Right forelimb (tissue), 1 donor: ENCODE results near the gene CNDP2.
"Not testable (repeated sequence)": the region's sequence is repeated elsewhere in the genome, so short reads cannot be mapped to it uniquely, and the experiment has no call there.

Experiments used
- DNase-seq: peaks from one replicate; pipeline ENCODE4 v3.0.0-alpha.2; 2018

The CNDP2 gene

DNA sequence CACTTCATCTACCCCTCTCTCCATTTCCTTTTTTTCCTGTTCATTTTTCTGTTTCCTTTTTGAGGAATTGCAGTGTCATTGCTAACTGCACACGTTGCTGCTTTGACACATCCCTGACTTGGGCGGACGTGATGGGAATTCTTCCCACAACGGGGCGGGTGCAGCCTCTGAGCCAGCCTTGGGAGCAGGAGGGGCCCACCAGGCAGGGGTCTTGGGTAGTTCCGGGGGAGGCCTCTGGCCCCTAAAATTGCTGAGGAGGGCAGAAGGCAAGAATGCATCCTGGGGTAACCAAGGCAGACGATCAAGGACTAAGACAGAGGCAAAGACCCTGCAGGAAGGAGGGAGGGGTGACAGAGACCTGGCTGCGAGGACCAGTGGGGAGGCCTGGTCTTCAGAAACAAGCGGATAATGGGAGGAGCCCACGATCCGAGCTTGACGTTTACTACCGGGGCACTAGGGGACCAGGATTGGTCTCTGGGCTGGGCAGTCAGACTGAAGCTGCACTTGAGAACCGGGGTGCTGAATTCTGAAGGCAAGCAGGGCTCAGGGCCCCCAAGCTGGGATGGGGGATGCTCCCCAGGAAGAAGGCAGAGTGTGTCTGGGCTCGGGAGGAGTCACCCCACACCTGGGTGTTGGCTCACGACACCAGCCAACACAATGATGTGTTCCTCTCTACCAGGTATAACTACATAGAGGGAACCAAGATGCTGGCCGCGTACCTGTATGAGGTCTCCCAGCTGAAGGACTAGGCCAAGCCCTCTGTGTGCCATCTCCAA lies 23.3 kb downstream of the CNDP2 start:
- no peak for DNase-seq

DNA sequence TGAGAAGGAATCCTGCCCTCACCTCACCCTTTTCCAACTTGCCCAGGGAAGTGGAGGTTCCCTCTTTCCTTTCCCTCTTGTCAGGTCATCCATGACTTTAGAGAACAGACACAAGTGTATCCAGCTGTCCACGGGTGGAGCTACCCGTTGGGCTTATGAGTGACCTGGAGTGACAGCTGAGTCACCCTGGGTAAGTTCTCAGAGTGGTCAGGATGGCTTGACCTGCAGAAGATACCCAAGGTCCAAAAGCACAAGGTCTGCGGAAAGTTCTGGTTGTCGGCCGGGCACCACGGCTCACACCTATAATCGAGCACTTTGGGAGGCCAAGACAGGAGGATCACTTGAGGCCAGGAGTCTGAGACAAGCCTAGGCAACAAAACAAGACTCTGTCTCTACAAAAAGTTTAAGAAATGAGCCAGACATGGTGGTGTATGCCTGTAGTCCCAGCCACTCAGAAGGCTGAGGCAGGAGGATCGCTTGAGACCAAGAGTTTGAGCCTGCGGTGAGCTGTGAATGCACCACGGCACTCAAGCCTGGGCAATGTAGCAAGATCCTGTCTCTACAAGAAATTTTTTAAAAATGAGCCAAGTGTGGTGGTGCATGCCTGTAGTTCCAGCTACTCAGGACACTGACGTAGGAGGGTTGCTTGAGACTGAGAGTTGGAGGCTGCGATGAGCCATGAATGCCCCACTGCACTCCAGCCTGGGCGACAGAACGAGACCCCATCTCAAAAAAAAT lies 24.1 kb downstream of the CNDP2 start:
- no peak for DNase-seq

DNA sequence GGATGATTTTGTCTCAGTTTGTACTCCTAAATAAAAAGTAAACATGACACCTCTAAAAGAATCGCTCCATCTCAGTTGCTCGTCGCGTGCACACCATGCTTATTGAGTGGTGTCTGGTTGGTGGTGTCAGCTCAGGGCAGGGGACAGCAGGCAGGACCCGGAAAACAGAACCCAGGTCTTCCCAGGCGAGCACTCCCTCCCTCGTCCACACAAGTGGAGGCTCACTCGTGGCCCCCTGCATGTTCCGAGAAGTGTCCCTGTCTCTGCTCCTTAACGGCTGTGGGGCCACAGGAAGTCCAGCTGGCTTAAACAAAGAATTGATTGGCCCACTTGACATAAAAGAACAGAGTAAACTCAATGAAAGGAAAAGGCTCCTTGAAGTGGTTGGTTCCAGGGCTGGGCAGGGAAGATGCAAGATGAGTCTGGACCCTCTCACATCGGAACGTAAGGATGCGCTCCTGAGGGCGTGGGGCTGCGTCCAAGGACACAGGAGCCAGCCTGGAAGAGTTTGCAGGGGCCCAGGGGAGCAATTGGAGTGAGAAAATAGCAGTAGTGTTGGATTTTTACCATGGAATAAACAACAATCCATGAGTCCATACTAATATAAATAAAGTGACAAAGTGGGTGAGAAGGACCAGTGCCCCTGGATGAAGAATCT lies 25.0 kb downstream of the CNDP2 start:
- DNase-seq: no peak

DNA sequence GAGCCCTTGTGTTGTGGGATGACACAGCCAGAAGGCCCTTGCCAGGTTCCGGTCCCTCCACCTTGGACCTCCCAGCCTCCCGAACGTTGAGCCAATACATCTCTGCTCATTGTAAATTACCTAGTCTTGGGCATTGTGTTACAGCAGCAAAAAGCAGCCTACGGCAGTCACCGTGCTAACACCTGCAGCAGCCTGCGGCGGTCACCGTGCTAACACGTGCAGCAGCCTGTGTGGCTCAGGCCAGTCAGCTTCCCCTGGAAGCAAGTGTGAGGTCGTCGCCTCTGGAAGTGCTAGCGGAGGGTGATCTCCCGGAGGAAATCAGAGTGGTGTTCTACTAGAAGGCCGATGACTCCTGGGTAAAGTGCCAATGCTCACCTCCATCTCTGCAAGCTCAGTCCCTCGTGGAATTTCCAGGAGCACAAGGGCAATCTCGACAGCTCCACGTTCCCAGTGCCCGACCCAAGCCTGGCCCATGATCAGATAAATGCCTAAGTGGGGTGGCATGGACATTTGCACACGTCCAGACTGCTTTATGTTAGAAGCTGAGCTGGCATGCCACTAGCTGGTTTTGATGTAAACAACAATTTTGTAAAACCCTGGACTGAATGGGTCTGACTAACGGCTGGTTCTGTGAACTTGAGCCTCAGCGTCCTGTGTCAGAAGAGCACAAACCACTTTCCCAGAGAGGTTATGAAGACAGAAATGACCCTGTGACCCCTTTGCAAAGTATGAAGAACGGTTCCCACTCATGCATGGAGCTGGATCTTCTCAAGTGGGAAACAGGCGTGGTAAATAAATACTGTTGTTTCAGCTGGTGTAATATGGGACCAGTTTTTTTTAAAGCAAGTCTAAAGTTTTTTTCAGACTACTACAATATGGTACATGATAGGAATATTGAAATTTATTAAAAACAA lies 26.7 kb downstream of the CNDP2 start:
- DNase-seq: no peak

DNA sequence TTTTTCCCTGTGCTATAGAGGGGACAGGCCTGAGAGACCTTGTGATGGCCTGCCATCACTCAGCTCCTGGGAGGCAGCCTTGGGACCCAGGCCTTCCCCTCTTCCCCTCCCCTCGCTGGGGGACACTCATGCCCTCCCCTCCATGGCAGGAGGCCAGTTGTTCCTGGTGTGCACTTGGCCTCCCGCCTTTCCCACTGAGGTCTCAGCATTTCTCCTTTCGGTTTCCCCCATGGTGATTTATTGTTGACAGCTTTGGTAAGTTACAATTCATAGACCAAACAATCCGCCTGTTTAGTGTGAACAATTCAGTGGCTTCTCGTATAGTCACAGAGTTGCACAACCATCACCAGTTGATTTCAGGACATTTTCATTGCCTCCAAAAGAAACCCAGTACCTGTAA lies 27.9 kb downstream of the CNDP2 start:
- no peak for DNase-seq

GRCh38 chr18:74524915-74525314 lies 28.8 kb downstream of the CNDP2 start:
- DNase-seq: not testable (repeated sequence)

DNA sequence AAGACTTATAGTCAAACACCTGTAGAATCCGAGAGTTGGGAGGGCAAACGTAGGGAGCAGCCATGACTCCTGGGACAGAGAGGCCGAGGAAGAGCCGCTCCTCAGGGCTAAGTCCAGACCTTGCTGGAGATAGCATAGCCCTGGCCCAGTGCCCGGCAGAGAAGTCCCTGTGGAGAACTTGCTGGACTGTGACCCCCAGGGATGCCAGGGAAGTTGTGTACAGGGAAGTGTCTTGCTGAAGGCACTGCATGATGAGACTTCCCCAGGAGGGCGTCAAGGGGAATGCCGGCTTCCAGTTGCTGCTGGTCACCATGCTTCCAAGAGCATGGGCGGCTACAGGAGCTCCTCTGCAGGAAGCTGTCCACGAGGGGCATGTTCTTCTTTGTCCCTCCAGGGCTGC lies 29.6 kb downstream of the CNDP2 start:
- no peak for DNase-seq

GRCh38 chr18:74526488-74526887 lies 30.3 kb downstream of the CNDP2 start:
- no peak for DNase-seq

DNA sequence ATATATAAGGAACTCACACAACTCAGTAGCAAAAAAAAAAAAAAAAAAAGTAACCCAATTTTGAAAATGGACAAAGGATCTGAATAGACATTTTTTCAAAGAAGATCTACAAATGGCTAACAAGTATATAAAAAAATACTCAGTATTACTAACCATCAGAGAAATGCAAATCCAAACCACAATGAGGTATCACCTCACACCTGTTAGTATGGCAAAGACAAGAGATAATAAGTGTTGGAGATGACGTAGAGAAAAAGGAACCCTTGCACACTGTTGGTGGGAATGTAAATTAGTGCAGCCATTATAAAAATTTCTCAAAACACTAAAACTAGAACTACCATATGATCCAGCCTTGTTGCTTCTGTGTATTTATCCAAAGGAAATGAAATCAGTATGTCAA lies 32.3 kb downstream of the CNDP2 start:
- DNase-seq: no peak

GRCh38 chr18:74528913-74529312 lies 32.8 kb downstream of the CNDP2 start:
- no peak for DNase-seq

GRCh38 chr18:74529378-74529777 lies 33.2 kb downstream of the CNDP2 start:
- DNase-seq: no peak

DNA sequence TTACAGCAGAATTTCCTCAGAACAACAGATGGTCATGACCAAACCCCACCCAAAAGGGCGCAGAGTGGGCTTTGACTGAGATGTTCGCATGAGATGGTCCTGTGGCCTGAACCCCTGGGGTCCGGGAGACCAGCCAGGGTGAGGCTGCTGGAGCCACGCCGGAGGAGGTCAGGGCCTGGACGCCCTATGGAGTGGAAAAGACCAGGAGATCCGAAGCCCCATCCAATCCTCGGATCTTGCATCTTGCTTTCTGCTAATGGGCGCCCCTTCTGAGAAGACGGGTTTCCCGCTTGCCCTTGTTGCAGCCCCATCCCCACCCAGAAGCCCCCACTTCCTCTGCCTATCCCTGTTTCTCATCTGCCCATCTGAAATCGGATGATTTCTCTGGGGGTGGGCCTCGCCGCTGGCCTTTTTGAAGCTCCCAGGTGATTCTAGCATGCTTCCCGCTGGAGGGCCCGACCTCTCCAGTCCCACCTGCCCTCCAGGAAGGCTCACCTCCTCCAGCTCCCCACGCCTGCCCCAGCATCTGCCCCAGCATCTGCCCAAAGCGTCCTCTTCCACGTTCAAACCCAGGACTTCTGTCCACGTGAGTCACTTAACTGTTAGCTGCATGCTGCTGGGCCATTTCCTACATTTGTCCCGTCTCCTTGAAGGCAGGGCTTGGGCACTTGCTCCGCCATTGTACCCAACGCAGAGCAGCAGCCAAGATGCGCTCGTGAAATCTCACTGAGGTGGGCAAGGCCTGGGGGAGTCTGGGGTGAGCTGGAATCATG lies 33.8 kb downstream of the CNDP2 start:
- DNase-seq: no peak

DNA sequence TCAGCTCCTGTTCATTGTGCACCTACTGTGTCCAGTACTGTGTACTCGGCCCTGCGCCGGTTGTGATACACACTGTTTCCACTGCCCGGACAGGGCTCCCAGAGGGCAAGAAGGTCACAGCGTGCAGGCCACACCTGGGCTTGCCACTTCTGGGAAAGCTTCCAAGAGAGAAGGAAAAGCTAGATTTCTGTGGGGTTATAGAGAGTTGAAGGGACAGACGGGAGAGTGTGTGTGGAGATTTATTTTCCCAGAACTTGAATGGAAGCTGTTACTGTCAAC lies 34.4 kb downstream of the CNDP2 start:
- DNase-seq: no peak

DNA sequence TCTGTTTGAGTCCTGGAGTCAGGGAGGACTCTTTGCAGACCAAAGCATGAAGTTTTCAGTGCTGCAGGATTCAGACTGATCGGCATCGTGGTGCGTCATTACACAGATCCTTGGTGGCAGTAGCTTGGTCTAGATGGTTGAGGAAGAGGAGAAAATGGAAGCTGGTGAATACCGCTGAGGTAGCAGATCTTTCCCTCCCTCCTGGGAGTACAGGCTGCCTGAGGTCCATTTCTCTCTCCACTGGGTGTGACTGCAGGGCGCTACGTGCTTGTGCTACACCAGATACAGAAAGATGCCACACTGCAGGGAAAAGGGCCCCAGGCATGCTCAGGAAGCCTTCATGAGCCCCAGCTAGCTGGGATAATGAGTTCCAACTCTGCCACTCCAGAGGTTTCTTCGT lies 34.9 kb downstream of the CNDP2 start:
- no peak for DNase-seq

DNA sequence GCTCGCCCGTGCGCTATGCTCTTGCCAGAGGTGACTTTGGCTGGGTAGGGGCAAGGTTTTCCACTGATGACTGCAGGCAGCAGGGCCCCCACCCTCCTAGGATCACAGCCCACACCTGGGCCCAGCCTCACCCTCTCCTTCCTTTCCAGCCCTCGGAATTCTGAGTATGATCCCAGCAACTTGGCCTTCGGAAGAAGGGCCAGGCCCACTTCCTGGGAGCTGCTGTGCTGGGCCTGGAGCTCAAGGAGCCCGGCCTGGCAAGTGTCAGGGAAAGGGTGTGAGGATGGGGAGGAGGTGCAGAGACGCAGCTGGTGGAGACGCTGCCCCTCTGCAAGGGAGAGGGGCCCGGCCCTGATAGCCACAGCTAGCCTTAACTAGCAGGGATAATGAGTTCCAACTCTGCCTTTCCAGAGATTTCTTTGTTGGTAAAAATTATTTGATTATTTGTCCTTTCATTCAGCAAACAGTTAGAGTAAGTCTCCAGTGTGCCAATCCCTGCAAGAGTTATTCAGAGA lies 36.4 kb downstream of the CNDP2 start:
- no peak for DNase-seq

GRCh38 chr18:74533666-74534065 lies 37.5 kb downstream of the CNDP2 start:
- no peak for DNase-seq

DNA sequence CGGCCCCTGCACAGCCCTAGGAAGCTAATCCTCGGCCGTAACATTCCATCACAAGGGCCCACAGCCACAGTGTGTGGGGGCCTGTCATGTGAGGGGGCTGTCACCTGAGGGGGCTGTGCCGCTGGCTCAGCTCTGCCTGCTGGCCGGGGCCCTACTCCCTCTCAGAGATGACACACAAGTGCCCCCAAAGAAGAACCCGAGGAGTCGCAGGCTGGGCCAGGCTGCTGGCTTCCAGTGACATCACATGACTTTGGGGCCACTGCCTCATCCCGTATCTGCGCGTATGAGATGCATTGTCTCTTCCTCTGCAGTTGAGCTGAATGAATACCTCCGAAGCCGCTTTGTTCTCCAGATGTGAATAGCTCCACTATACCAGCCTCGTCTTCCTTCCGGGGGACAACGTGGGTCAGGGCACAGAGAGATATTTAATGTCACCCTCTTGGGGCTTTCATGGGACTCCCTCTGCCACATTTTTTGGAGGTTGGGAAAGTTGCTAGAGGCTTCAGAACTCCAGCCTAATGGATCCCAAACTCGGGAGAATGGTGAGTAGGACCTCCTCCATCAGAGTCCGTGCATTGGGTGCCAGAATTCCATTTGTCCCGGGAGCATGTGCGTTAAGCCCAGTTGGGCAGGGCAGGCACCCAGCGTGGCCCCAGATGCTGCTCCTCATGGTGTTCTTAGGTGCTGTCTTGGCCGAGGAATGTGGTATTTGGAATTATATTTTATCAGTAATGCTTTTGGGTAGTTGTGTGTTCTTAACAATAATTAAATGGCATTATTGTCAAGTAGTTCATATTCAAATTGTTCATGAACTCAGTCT lies 38.2 kb downstream of the CNDP2 start, which contains the start of gene CNDP1:
Gene CNDP1 (plus strand): TSS at position 351 of the 820 bp plus-strand sequence. CDS start 168 bp downstream, at position 519.
- no peak for DNase-seq

DNA sequence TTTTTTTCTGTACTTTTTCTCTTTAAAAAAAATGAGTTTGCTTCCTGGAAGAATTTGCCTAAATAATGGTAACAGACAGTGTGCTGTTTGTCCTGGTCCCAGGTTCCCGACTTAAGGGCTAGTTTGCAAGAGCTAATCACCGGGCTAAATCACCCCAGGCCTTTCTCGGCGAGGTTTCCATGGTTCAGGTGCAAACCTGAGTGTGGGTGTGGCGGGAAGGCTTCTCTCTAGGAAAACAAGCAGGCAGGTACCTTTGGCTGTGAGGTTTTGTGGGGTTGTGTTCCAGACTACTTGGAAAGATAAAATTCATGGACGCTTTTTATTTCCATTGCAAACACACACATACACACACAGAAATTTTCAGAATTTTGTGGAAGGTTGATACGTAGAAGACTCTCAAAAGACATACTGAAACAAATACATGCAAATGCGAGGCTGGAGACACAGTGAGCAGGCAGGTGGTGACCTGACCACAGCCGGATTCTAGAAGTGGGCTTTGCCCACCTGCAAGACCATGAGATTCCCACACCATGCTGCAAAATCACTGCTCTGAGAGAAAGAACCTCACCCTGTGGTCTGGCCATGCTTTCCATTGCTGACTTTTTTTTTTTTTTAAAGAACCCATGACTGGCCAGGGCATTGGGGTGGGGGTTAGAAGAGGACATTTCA lies 39.0 kb downstream of the CNDP2 start:
- DNase-seq: no peak

DNA sequence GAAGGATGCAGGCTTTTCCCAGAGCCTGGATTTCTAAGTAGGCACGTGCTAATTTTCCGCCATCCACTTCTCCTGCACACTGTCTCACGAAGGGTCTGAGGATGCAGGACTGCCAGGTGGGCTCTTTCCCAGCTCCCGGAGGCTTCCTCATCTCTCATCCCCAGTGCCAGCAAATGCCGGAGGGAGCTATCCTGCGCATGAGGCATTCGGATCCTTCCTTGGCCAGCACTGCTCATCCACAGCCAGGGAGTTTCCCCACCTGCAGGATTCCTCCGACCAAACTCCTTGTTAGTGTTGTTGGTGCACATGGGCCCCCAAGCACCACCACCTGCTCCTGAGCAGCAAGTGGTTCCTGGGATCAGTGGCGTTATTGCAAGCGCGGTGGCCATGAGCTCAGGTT lies 43.1 kb downstream of the CNDP2 start:
- no peak for DNase-seq

DNA sequence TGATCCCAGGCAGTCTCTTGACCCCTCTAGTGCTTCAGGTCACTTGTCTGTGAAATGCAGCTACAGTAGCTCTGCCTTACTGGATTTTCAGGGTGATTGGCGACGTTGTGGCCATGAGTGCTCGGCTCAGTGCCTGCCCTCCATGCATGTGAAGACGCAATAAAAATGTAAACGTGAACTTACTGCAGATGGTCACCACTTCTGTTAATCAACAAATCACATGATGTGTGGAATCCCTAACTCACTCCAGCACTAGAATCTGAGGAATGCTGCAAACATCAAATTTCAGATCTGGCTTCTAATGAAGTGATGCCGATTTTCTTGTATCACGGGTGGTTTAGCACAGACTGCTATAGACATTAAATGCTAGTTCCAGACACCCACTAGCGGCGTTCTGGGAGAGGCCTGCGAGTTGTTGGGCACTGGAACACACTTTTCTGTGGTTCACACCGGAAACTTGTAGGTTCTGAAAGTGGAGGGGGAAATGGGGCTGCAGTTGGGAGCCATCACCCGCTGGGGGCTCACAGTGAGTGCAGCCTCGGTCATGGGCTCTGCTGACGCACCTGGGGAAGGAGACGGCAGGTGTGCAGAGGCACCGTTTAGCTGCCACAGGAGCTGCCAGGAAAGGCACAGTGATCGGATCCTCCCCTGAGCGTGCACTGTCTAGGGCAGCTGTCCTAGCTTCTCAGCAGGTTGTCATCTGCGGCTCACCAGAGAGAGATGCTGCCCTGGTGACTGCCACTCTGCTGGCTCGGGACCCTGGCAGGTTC lies 44.7 kb downstream of the CNDP2 start:
- no peak for DNase-seq
